Measurements from ENCODE around the gene ZEB2. TPM values are rescaled to one million over a fixed set of nuclear protein-coding genes. Genes with fewer than 3 reads are reported as not detected.

The ZEB2 gene
- total and polyA plus RNA-seq, 2 of the 8 experiments (the other 6 are each of a cell fraction or from before 2014, with no cell fraction given), result 0.38 TPM; not detected in 1

DNA sequence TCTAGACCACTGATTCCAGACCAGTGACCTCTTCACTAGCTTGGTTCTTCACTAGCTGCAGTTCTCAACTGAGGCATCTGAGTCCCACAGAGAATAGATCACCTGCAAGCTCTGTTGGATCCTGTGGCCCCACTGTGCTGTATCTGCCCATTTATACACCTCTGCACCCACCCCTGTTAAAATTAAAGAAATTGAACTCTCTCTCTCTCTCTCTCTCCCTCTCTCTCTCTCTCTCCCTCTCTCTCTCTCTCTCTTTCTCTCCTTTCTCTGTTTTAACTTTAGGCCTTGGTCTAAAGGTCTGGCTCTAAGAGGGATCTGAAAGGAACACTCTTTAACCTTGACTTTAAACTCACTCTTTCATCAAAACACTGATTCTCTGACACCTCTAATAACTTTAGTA, 150.5 kb downstream of the ZEB2 start:
- no peaks in the 10 kb centered on the region for H3K4me1 ChIP-seq (replicated peaks in 1 of 4; ENCODE audit: control insufficient read depth in 3 of 4, insufficient read depth in 4 of 4, low read length in 3 of 4)
- H3K9me3 ChIP-seq (ENCODE audit: insufficient read depth in 2 of 2, low read depth in 1 of 2, low read length in 1 of 2), result no peaks in the 10 kb centered on the region
- H3K36me3 ChIP-seq (ENCODE audit: control insufficient read depth in 2 of 4, insufficient read depth in 4 of 4, low read length in 3 of 4), result no peaks in the 10 kb centered on the region; a peak in 2 of 8 replicates
- H4K20me1 ChIP-seq (replicated peaks in 1 of 2; ENCODE audit: control insufficient read depth in 1 of 2, insufficient read depth in 2 of 2, low read length in 2 of 2), result no peaks in the 10 kb centered on the region
- TF ChIP-seq POLR2A (IDR thresholded peaks at IDR 0.05; ENCODE audit: control extremely low read depth in 1 of 2, low read depth in 2 of 2, low read length in 2 of 2) (no peak), YY1 (IDR thresholded peaks at IDR 0.05; ENCODE audit: low read depth, low read length) (no peak), SUZ12 (IDR thresholded peaks at IDR 0.05; ENCODE audit: low read length) (no peak), JUN (IDR thresholded peaks at IDR 0.05; ENCODE audit: low read depth, low read length) (no peak), ZNF274 (IDR thresholded peaks at IDR 0.05; ENCODE audit: borderline replicate concordance, extremely low read depth, low read length) (no peak), RXRA (IDR thresholded peaks at IDR 0.05; ENCODE audit: insufficient read depth, low read depth, low read length) (no peak), CBX5 (IDR thresholded peaks at IDR 0.05; ENCODE audit: low read depth, low read length) (no peak), SP2 (IDR thresholded peaks at IDR 0.05; ENCODE audit: low read length) (no peak), EP300 (IDR thresholded peaks at IDR 0.05; ENCODE audit: borderline replicate concordance in 1 of 2, low read depth in 2 of 2, low read length in 2 of 2) (no peak), EGR1 (IDR thresholded peaks at IDR 0.05; ENCODE audit: borderline replicate concordance, low read depth, low read length) (no peak), PHF8 (conservative IDR thresholded peaks at IDR 0.05; ENCODE audit: low read depth, low read length) (no peak), CEBPB (IDR thresholded peaks at IDR 0.05; ENCODE audit: low read depth, low read length) (no peak), NANOG (IDR thresholded peaks at IDR 0.05; ENCODE audit: insufficient read depth, low read depth, low read length, poor library complexity, severe bottlenecking) (no peak), POLR2AphosphoS5 (IDR thresholded peaks at IDR 0.05; ENCODE audit: low read depth, low read length) (no peak), TEAD4 (IDR thresholded peaks at IDR 0.05; ENCODE audit: low read depth, low read length) (no peak), TBP (IDR thresholded peaks at IDR 0.05; ENCODE audit: low read depth, low read length) (no peak)
- H2AFZ ChIP-seq (ENCODE audit: low read length), result no peak overlapping the region
- no peak overlapping the region for H4K5ac ChIP-seq (ENCODE audit: insufficient read length, low read depth, low read length)
- no peak overlapping the region for H2BK120ac ChIP-seq (replicated peaks; ENCODE audit: low read depth, low read length)
- no peaks in the 10 kb centered on the region for H3K79me2 ChIP-seq (ENCODE audit: control insufficient read depth in 1 of 2, insufficient read depth in 2 of 2, low read length in 2 of 2)
- H4K8ac ChIP-seq (ENCODE audit: extremely low read depth, insufficient read depth, low read length), result no peak overlapping the region
- no peak overlapping the region for H2BK12ac ChIP-seq (ENCODE audit: low read depth, low read length)
- no peak overlapping the region for H3K4ac ChIP-seq (replicated peaks; ENCODE audit: insufficient read length, low read depth, low read length)
- H3K14ac ChIP-seq (ENCODE audit: insufficient read length), result no peak overlapping the region
- H2AK5ac ChIP-seq (ENCODE audit: low read depth, low read length), result no peak overlapping the region
- no peak overlapping the region for H3K9ac ChIP-seq (replicated peaks in 1 of 4; ENCODE audit: extremely low read depth in 1 of 4, low read depth in 3 of 4, low read length in 3 of 4)
- no peak overlapping the region for H3K56ac ChIP-seq (replicated peaks; ENCODE audit: insufficient read length, low read depth, low read length)
- FAIRE-seq, result no peak
- DNase-seq (ENCODE audit: low read depth in 1 of 2, low spot score in 2 of 2), result no peak
- no peaks in the 10 kb centered on the region for H3K23me2 ChIP-seq (ENCODE audit: low read depth, low read length)
- H3K27ac ChIP-seq (ENCODE audit: low read depth, low read length), result no peak overlapping the region
- H3K79me1 ChIP-seq (ENCODE audit: low read depth, low read length), result no peaks in the 10 kb centered on the region
- no peak overlapping the region for H3K4me3 ChIP-seq (ENCODE audit: extremely low read depth in 1 of 4, insufficient read depth in 2 of 4, low read depth in 3 of 4, low read length in 4 of 4)
- H2BK20ac ChIP-seq (ENCODE audit: low read length), result no peak overlapping the region
- H2BK15ac ChIP-seq (ENCODE audit: low read length), result no peak overlapping the region
- no peak overlapping the region for H3K4me2 ChIP-seq (ENCODE audit: insufficient read depth in 1 of 2, low read depth in 2 of 2, low read length in 2 of 2)
- no peak overlapping the region for H3K23ac ChIP-seq (ENCODE audit: insufficient read length)
- no peaks in the 10 kb centered on the region for H3K27me3 ChIP-seq (replicated peaks in 1 of 4; ENCODE audit: control insufficient read depth in 3 of 4, extremely low read depth in 1 of 4, insufficient read depth in 3 of 4, low read length in 3 of 4)
- ChIA-PET POLR2A (ENCODE audit: partially characterized antibody) (no interaction called here), CTCF (ENCODE audit: partially characterized antibody) (no interaction called here)
- no peak overlapping the region for H4K91ac ChIP-seq (replicated peaks; ENCODE audit: insufficient read length, low read length)
- no peak overlapping the region for H2BK5ac ChIP-seq (ENCODE audit: low read depth, low read length)
- H3K18ac ChIP-seq (ENCODE audit: extremely low read depth, low read length), result no peak overlapping the region
